Fibroblast of skin of left biceps (primary cell): ENCODE measurements around the gene THOC2.
"Not testable (repeated sequence)": the region's sequence is repeated elsewhere in the genome, so short reads cannot be mapped to it uniquely, and the experiment has no call there.

Source experiments
- DNase-seq, 2 experiments: peaks; one replicate each; pipeline ENCODE4 v3.0.0-alpha.2; 2013; ENCODE audit warnings: low read depth in 2 of 2

THOC2 gene

DNA sequence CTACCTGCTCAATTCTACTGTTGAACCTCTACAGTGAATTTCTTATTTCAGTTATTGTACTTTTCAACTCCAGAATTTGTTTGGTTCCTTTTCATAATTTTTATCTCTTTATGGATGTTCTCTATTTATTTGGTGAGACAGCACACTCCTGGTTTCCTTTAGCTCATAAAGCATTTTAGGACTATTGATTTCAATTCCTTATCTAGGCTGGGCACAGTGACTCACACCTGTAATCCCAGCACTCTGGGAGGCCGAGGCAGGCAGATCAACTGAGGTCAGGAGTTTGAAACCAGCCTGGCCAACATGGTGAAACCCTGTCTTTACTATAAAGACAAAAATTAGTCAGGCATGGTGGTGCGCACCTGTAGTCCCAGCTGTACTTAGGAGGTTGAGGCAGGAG, 57.7 kb downstream of the THOC2 start:
- no peak for DNase-seq

DNA sequence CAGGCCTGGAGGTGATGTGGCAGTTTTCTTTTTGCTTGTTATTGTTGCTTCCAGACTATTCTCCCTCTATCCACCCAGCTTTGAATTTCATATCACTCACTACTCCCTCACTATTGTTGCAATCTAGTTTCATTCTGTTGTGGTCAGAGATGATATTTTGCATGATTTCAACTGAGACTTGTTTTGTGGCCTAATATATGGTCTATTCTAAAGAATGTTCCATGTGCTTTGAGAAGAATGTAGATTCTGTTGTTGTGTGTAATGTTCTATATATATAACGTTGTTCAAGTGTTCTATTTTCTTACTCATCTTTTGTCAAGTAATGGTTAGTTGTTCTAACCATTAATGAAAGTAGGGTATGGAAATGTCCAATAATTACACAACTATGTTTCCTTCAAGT, 59.0 kb downstream of the THOC2 start:
- DNase-seq, result no peak

DNA sequence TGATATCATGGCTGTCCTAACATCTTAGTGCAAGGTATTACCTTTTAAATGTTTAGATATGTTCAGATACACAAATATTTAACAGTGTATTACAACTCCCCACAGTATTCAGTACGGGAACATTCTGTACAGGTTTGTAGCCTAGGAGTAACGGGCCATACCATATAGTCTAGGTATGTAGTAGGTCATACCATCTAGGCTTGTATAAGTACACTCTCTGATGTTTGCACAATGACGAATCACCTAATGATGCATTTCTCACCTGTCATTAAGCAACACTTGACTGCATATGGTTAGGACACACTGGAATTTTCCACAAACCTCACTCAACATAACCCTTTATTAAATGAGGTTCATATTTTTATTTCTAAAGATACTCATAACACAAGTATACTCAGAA, 67.7 kb downstream of the THOC2 start:
- DNase-seq, result no peak

DNA sequence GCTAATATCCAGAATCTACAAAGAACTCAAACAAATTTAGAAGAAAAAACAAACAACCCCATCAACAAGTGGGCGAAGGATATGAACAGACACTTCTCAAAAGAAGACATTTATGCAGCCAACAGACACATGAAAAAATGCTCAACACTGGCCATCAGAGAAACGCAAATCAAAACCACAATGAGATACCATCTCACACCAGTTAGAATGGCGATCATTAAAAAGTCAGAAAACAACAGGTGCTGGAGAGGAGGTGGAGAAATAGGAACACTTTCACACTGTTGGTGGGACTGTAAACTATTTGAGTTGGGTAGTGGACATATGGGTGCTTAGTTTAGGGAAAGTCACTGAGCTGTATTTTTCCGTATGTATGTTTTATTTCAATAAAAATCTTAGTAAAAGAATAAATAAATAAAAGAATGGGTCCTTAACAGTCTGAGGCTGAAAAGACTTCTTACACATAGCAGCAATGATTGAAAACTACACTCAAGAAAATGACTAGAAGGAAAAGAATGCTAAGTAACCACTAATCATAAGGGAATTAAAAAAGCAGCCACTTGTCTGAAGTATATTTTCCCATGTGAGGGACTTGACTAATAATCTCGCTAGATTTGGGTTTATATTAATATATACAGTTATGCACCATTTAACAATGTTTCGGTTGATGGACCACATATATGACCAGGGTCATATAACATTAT, 68.2 kb downstream of the THOC2 start:
- peak; percentile 8 to 13 for DNase-seq

DNA sequence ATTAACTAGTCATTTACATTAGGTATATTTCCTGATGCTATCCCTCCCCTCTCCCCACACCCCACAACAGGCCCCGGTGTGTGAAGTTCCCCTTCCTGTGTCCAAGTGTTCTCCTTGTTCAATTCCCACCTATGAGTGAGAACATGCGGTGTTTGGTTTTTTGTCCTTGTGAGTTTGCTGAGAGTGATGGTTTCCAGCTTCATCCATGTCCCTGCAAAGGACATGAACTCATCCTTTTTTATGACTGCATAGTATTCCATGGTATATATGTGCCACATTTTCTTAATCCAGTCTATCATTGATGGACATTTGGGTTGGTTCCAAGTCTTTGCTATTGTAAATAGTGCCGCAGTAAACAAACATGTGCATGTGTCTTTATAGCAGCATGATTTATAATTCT, 69.1 kb downstream of the THOC2 start:
- DNase-seq, result not testable (repeated sequence)

DNA sequence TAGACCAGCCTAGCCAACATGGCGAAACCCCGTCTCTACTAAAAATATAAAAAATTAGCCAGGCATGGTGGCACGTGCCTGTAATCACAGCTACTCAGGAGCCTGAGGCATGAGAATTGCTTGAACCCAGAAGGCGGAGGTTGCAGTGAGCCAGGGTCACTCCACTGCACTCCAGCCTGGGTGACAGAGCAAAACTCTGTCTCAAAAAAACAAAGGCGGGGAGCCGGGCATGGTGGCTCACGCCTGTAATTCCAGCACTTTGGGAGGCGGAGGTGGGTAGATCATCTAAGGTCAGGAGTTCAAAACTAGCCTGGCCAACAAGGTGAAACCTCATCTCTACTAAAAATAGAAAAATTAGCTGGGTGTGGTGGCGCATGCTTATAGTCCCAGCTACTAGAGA, 76.3 kb downstream of the THOC2 start:
- DNase-seq, result not testable (repeated sequence)

DNA sequence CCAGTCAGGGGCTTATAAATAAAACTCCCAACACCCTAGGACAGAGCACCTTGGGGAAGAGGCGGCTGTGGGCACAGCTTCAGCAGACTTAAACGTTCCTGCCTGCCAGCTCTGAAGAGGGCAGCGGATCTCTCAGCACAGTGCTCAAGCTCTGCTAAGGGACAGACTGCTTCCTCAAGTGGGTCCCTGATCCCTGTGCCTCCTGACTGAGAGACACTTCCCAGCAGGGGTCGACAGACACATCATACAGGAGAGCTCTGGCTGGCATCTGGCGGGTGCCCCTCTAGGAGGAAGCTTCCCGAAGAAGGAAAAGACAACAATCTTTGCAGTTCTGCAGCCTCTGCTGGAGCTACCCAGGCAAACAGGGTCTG, 84.1 kb downstream of the THOC2 start:
- not testable (repeated sequence) for DNase-seq

DNA sequence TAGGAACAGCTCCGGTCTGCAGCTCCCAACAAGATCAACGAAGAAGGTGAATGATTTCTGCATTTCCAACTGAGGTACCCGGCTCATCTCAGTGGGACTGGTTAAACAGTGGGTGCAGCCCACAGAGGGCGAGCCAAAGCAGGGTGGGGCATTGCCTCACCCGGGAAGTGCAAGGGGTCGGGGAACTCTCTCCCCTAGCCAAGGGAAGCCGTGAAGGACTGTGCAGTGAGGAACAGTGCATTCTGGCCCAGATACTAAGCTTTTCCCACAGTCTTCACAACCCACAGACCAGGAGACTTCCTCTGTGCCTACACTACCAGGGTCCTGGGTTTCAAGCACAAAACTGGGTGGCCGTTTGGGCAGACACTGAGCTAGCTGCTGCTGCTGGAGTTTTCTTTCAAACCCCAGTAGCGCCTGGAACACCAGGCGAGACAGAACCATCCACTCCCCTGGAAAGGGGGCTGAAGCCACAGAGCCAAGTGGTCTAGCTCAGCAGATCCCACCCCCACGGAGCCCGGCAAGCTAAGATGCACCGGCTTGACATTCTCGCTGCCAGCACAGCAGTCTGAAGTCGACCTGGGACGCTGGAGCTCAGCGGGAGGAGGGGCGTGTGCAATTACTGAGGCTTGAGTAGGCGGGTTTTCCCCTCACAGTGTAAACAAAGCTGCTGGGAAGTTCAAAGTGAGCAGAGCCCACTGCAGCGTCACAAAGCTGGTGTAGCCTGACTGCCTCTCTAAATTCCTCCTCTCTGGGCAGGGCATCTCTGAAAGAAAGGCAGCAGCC, 84.6 kb downstream of the THOC2 start:
- DNase-seq, result no peak

DNA sequence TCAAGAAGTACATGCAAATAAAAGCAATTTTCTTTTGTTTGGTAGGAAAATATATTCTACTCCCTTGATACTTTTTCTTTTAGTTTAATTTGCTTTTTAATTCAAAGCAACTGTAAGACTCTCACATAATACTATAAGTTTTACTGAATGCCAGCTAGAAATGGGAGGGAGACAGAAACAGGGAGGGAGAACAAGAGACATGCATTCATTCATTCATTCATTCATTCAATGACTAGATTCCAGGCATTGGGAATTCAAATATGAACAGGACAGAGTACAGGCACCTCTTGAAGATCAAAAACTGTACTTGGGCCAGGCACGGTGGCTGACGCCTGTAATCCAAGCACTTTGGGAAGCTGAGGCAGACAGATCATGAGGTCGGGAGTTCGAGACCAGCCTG, 85.6 kb downstream of the THOC2 start:
- no peak for DNase-seq

DNA sequence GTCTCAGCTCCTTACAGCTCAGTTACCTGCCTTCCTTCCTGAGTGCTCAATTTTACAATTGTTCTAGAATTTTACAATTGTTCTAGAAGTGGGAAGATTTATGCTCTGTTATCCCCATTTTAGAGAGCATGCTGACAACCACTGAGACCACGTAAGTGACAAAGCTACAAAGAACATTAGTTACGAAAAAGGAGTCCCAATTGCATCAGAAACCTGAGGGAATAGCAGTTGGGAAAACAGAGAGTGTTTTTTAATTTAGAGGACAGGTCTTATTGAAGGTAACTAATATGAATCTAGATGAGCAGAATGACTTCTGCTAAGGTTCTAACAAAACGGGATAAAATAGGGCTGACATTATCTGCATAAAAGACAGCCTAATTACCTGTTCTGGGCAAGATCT, 103.3 kb downstream of the THOC2 start:
- no peak for DNase-seq

DNA sequence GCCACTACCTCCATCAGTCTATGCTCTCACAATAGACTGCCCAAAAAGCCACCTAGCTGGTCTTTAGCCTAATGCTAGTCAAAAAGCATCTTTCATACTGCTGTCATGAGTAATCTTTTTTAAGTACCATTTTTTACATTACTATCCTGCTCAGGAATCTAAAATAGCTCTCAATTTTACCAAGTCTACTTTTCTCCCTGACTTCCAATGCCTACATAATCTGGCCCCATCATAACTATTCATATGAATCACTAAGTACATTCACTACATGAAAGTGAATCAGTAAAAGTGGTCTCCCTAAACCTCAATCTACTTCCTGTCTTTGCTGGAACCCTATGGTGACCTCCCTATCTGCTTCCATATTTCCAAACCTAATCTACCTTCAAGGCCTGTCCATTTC, 105.9 kb downstream of the THOC2 start:
- DNase-seq, result peak; percentile 23 to 37

DNA sequence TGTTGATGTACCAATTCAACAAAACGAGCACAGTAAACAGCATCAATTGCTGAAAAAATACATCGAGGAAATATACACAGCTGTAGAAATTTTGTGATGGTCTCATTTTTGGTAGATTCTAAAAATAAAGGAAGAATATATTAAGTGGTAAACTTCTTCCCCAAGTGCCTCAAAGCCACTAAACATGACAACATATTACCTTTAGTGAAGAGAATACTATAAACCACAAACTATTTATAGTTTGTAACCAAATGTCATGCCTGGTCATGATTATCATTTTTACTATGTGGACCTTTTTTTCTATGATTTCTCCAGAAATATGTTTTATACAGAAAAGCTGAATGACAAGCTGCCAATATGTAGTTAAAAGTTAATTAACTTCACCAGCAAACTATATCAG, 106.9 kb downstream of the THOC2 start:
- DNase-seq, result no peak

DNA sequence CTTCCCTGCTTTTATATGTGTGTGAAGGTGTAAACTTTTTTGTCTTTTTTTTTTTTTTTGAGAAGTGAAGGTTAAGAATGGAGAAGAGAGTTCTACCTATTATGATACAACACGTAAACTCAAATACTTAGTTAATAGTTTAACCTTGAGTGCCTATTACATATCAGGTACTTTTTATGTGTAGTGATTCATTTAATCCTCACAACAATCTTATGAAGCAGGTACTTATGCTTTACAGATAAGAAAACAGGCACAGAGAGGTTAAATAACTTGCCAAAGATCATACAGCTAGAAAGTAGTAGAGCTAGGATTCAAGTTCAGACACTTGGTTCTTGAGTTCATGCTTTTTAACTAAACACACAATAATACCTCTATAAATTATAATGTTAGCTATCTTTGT, 107.4 kb downstream of the THOC2 start:
- DNase-seq, result no peak

DNA sequence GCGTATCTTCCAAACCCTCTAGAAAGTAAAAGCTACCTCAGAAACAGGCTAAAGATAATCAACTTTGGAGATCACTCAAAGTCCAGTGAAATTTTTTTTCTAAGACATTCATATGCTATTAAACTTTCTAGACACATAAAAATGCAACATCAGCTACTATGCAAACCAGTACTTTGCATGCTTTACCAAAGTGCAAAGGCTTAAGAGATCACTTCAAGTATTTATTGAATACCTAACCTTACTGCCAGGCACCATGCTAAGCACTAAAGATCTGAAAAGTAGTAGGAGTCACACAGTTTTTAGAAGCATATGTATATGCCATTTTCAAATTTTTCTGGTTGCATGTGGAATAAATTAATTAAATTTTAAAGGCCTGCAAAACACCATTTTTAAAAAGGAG, 115.8 kb downstream of the THOC2 start:
- no peak for DNase-seq

DNA sequence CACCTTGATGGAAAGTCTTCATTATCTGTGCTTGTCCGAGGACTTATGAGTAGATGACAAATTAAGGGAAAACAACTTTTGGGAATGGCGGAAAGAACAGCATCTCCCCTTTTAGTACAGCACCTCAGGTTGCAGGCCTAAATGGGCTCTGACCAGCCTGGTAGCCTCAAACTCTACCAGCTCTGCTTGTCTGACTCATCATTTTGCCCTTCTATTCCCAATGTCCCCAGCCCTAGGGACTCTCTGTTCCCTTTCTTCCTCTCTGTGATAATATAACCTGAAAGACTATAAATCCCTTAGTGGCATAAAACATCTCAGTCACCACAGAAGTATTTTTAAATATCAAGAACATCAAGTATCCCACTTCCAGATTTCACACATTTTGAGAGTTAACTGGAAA, 121.9 kb downstream of the THOC2 start:
- no peak for DNase-seq

DNA sequence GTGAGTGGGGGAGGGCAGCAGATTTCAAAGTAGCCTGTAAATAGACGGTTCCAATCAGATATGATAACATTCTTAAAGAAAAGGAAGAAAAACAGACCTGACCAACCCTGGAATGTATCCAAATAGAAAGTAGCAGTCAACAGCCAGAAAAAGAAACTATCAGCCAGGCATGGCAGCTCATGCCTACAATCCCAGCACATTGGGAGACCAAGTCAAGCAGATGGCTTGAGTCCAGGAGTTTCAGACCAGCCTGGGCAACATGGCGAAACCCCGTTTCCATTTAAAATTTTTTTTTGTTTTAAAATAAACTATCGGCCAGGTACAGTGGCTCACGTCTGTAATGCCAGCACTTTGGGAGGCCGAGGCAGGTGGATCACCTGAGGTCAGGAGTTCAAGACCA, 125.0 kb downstream of the THOC2 start:
- DNase-seq, result no peak

DNA sequence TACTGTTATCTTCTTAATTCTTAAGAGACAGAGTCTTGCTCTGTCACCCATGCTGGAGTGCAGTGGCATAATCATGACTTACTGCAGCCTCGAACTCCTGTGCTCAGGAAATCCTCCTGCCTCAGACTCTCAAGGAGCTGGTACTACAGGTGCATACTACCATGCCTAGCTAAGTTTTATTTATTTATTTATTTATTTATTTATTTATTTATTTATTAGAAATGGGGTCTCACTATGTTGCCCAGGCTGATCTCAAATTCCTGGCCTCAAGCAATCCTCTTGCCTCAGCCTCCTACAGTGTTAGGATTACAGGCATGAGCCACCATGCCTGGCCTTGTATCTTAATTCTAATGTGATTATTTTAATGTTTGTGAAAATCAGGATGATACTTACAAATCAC, 125.6 kb downstream of the THOC2 start:
- DNase-seq, result no peak

DNA sequence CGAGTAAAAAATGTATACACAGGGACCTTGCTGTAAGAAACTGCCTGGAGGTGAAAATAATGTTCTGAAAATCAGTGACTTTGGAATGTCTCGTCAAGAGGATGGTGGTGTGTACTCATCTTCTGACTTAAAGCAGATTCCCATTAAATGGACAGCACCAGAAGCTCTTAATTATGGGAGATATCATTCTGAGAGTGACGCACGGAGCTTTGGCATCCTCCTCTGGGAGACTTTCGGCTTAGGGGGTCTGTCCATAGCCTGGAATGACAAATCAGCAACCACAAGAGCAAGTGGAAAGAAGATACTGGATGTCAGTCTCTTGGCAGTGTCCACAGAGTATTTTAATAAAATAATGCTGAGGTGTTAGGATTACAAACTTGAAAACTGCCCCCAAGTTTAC, 129.4 kb downstream of the THOC2 start:
- peak; percentile 17 to 28 for DNase-seq

DNA sequence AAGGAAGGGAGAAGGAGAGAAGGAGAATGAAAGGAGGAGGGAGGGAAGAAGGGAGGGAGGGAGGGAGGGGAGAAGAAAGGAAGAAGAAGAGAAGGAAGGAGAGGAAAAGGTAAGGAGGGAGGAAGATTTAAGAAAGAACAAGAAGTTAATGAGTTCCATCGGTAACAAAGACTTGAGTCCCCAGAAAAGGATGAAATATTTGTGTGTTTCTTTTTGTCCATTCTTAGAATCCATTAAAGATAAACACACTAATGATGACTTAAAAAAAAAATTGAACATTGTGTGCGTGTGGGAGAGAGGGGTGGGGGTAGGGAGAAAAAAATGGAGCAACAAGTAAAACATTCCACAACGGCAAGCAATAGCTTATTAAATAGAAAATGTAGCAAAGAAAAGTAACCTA, 131.4 kb downstream of the THOC2 start:
- no peak for DNase-seq

DNA sequence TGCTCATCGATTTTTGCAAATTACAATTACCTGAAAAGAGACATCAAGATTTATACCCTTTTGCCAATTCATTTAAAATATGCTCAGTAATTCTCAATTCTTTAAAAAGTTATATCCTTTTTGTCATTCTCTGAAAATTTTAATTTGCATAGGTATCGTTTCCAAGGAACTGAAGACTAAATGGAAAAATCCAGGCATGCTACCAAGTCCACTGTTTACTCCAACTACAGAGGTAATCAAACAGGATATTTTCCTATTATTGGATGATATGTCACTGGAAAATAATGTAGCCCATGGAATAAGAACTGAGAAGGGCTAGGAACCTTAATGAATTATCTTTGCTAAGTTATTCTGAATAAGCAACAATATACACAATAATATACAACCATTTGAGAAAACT, 132.7 kb downstream of the THOC2 start:
- no peak for DNase-seq

DNA sequence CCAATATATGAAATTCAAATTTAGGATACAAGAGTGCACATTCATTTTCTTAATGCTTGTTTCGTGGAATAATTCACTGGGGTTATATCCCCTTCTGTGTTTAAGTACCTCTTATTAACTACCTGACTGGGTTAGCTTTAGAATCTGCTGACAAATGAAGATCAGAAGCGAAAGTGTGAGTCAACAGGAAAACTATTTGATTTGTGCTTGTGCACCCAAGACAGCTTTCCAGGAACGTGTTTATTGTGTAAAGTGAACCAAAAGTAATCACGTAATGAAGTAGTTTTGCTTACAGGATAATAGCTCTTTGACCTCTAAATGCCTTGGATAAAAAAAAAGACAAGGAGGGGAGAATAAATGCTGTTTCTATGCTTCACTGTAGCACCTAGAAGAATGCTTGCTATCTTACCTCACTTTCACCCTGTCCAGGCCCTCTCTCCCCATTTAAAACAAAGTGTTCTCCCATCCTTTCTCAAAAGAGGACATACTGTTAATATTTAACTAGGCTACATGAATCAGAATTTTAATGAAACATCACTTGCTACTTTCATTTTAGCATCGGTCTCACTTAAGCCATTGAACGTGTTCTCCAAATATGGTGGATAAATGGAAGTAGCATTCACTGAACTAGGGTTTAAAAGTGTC, 141.9 kb downstream of the THOC2 start:
- DNase-seq, result no peak

DNA sequence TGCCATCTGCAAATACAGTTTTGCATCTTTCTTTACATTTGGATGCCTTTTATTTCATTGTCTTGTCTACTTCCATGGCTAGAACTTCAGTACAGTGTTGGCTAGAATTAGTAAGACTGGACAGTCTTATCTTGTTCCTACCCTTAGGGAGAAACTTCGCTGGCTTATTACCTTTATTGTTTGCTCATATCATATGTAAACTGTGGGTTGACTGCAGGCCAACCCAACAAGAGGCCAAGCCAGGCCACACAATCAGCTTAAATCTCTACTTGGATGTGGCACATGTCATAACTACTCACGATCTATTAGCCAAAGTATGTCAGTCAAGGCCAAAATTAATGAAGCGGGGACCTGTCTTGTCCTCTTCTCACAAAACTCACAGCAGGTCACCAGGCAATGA, 144.1 kb downstream of the THOC2 start:
- no peak for DNase-seq

DNA sequence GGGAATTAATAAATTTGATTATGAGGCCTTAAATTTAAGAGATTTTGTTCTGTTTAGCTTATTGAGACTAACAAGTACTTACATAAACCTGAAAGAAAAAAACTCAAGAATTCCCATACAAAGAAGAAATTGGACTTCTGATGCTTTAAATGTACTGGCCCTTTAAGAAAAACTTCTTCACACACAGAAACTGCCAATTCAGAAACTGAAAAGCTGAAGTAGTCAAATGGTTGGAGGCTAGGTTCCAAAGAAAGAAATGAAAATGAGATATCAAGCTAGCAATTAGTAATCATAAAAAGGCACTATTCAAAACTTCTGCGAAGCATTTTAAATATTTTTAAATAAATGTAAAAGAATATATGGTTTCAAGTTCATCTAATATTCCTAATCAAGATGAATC, 151.3 kb downstream of the THOC2 start:
- no peak for DNase-seq
